Stimulated activated naive CD8-positive, alpha-beta T cell treated with anti-CD3 and anti-CD28 coated beads, Interleukin-15, Interleukin-2, amounts not matched to agents 100 ng/mL and 50 ng/mL, for 24 hours (primary cell): ENCODE results near the gene CCP110.

Source experiments
- H3K27ac Mint-ChIP-seq: one replicate; pipeline ENCODE4 v1.8.0; 2021; ENCODE audit warnings: mild to moderate bottlenecking, mixed read lengths
- H3K27me3 Mint-ChIP-seq: one replicate; pipeline ENCODE4 v1.8.0; 2021; ENCODE audit warnings: mixed read lengths
- H3K36me3 Mint-ChIP-seq: one replicate; pipeline ENCODE4 v1.8.0; 2021; ENCODE audit warnings: low read depth, mixed read lengths
- H3K4me1 Mint-ChIP-seq: one replicate; pipeline ENCODE4 v1.8.0; 2021; ENCODE audit warnings: low read depth, mixed read lengths
- H3K4me3 Mint-ChIP-seq: one replicate; pipeline ENCODE4 v1.8.0; 2021; ENCODE audit warnings: mild to moderate bottlenecking, mixed read lengths
- H3K9me3 Mint-ChIP-seq: one replicate; pipeline ENCODE4 v1.8.0; 2021; ENCODE audit warnings: mixed read lengths

CCP110 gene

GRCh38 chr16:19555186-19555937 lies 31.6 kb downstream of the CCP110 start, which contains the start of gene VPS35L:
Gene VPS35L (plus strand): TSS chr16:19555703. CDS start chr16:19555730, 27 bp downstream.
- Mint-ChIP-seq H3K27ac (peak within 1 kb of the TSS; percentile 93), H3K4me3 (peak within 1 kb of the TSS; percentile 81), H3K36me3 (peaks cover 18% of the 10 kb centered on the region), H3K9me3 (no peaks in the 10 kb centered on the region), H3K27me3 (no peaks in the 10 kb centered on the region), H3K4me1 (peaks cover 22% of the 10 kb centered on the region)

DNA sequence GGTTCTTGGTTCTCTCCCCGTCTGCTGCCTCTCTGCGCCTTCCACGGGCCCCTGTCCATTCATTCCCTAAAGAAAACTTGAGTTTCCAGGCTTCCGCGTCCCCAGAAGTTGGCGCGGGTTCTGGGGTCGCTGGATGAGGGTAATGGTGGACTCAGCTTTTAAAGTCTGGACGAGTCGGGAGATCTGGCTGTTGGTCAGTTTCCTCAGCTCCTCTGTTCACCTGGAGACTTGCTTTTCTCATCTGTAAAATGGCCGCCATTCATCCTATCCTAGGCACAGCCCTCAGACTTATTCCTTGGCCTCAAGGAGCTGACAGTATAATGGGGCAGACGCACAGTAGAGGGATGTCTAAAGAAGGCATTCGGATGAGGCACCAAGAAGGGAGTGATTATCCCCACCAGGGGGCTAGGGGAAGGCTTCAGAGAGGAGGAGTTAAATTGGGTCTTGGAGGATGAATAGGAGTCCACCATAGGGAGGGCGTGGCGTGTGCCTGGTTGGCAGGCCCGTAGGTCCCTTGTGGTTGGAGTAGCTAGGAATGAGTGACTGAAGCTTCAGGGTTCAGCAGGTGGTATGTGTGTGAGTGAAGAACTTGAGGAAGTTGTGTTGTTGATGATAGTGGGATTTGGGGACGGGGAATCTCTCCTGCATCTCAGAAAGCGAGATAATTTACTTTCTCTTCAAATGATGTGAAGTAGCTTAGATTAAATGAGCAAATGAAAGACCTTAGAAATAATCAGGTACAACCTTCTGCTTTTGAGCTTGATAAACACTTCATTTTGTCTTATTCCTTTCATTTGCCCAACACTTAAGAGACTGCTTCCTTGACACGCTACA lies 32.4 kb downstream of the CCP110 start:
- H3K4me1 Mint-ChIP-seq, result peaks cover 22% of the 10 kb centered on the region
- no peaks in the 10 kb centered on the region for H3K9me3 Mint-ChIP-seq
- no peaks in the 10 kb centered on the region for H3K27me3 Mint-ChIP-seq
- H3K27ac Mint-ChIP-seq, result peak overlapping the region; percentile 93
- peak overlapping the region; percentile 81 for H3K4me3 Mint-ChIP-seq
- peaks cover 12% of the 10 kb centered on the region for H3K36me3 Mint-ChIP-seq

GRCh38 chr16:19559242-19559910 lies 35.6 kb downstream of the CCP110 start:
- peaks cover 5% of the 10 kb centered on the region for H3K36me3 Mint-ChIP-seq
- H3K4me1 Mint-ChIP-seq, result peaks cover 13% of the 10 kb centered on the region
- H3K9me3 Mint-ChIP-seq, result no peaks in the 10 kb centered on the region
- H3K4me3 Mint-ChIP-seq, result no peak overlapping the region
- no peak overlapping the region for H3K27ac Mint-ChIP-seq
- no peaks in the 10 kb centered on the region for H3K27me3 Mint-ChIP-seq

DNA sequence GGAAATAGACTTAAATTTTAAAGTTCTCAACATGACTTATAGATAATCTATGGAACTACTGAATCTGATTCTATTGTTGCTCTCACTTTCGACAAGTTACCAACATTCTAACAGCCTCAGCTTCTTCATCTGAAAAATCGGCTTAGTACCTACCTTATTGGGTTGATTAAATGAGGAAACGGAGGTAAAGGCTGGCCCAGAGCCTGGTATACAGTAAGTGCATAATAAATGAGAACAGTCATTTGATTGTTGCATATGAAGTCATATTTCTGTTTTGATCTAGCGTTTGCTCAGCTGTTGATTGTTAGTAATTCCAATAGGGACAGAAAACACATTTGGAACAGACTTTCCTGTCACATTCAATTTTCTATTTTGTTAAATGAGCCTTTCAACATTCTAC lies 36.3 kb downstream of the CCP110 start:
- no peak overlapping the region for H3K27ac Mint-ChIP-seq
- H3K4me3 Mint-ChIP-seq, result no peak overlapping the region
- H3K9me3 Mint-ChIP-seq, result no peaks in the 10 kb centered on the region
- H3K4me1 Mint-ChIP-seq, result peaks cover 8% of the 10 kb centered on the region
- H3K36me3 Mint-ChIP-seq, result peaks cover 10% of the 10 kb centered on the region
- no peaks in the 10 kb centered on the region for H3K27me3 Mint-ChIP-seq

GRCh38 chr16:19563377-19563776 lies 39.6 kb downstream of the CCP110 start:
- no peaks in the 10 kb centered on the region for H3K27me3 Mint-ChIP-seq
- no peak overlapping the region for H3K27ac Mint-ChIP-seq
- no peaks in the 10 kb centered on the region for H3K9me3 Mint-ChIP-seq
- peaks cover 29% of the 10 kb centered on the region for H3K36me3 Mint-ChIP-seq
- H3K4me3 Mint-ChIP-seq, result no peak overlapping the region
- H3K4me1 Mint-ChIP-seq, result no peaks in the 10 kb centered on the region

DNA sequence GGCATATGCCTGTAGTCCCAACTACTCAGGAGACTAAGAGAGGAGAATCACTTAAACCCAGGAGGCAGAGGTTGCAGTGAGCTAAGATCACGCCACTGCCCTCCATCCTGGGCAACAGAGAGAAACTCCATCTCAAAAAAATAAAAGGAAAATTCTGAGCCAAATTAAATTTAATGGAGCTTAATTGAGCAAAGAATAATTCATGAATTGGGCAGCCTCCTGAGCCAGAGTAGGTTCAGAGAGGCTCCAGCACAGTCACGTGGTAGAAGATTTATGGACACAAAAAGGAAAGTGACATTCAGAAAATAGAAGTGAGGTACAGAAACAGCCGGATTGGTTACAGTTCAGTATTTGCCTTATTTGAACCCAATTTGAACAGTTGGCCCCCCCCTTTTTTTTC lies 42.6 kb downstream of the CCP110 start:
- Mint-ChIP-seq H3K27ac (no peak overlapping the region), H3K27me3 (no peaks in the 10 kb centered on the region), H3K4me3 (no peak overlapping the region), H3K36me3 (peaks cover 32% of the 10 kb centered on the region), H3K9me3 (no peaks in the 10 kb centered on the region), H3K4me1 (no peaks in the 10 kb centered on the region)

- Mint-ChIP-seq H3K9me3 (no peaks in the 10 kb centered on the region), H3K4me1 (no peaks in the 10 kb centered on the region), H3K27me3 (no peaks in the 10 kb centered on the region), H3K27ac (no peak overlapping the region), H3K36me3 (peaks cover 36% of the 10 kb centered on the region), H3K4me3 (no peak overlapping the region)
These were observed 43.8 kb downstream of the CCP110 start for GRCh38 chr16:19567560-19567959.

GRCh38 chr16:19573997-19574396 lies 50.3 kb downstream of the CCP110 start:
- H3K36me3 Mint-ChIP-seq, result peaks cover 52% of the 10 kb centered on the region
- no peaks in the 10 kb centered on the region for H3K4me1 Mint-ChIP-seq
- no peak overlapping the region for H3K4me3 Mint-ChIP-seq
- no peaks in the 10 kb centered on the region for H3K27me3 Mint-ChIP-seq
- no peak overlapping the region for H3K27ac Mint-ChIP-seq
- H3K9me3 Mint-ChIP-seq, result no peaks in the 10 kb centered on the region

GRCh38 chr16:19574615-19575014 lies 50.9 kb downstream of the CCP110 start:
- Mint-ChIP-seq H3K27me3 (no peaks in the 10 kb centered on the region), H3K9me3 (no peaks in the 10 kb centered on the region), H3K4me3 (no peak overlapping the region), H3K27ac (no peak overlapping the region), H3K4me1 (no peaks in the 10 kb centered on the region), H3K36me3 (peaks cover 53% of the 10 kb centered on the region)

GRCh38 chr16:19578378-19578971 lies 54.7 kb downstream of the CCP110 start:
- Mint-ChIP-seq H3K27me3 (no peaks in the 10 kb centered on the region), H3K4me3 (no peak overlapping the region), H3K4me1 (peaks cover under 1% of the 10 kb centered on the region), H3K9me3 (no peaks in the 10 kb centered on the region), H3K27ac (no peak overlapping the region), H3K36me3 (peaks cover 74% of the 10 kb centered on the region)

GRCh38 chr16:19582050-19582831 lies 58.5 kb downstream of the CCP110 start:
- no peaks in the 10 kb centered on the region for H3K9me3 Mint-ChIP-seq
- no peak overlapping the region for H3K4me3 Mint-ChIP-seq
- no peak overlapping the region for H3K27ac Mint-ChIP-seq
- no peaks in the 10 kb centered on the region for H3K27me3 Mint-ChIP-seq
- H3K4me1 Mint-ChIP-seq, result peaks cover 15% of the 10 kb centered on the region
- H3K36me3 Mint-ChIP-seq, result peaks cover 78% of the 10 kb centered on the region

DNA sequence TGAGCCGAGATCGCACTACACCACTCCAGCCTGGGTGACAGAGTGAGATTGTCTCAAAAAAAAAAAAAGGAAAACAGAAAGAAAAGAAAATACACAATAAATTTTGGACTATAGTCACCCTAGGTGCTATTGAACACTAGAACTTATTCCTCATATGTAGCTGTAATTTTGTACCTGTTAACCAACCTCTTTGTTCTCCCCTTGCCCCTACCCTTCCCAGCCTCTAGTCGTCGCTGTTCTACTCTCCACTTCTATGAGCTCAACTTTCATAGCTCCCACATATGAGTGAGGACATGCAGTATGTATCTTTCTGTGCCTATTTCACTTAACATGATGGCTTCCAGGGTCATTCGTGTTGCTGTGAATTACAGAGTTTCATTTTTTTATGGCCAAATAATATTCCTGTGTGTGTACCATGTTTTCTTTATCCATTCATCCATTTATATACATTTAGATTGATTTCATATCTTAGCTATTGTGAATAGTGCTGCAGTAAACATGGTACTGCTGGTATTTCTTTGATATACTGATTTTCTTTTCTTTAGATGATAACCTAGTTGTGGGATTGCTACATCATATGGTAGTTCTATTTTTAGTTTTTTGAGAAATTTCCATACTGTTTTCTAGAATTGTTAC lies 60.0 kb downstream of the CCP110 start:
- Mint-ChIP-seq H3K27me3 (no peaks in the 10 kb centered on the region), H3K27ac (peak overlapping the region; percentile 49), H3K9me3 (no peaks in the 10 kb centered on the region), H3K36me3 (peaks cover 68% of the 10 kb centered on the region), H3K4me1 (peaks cover 20% of the 10 kb centered on the region), H3K4me3 (no peak overlapping the region)

DNA sequence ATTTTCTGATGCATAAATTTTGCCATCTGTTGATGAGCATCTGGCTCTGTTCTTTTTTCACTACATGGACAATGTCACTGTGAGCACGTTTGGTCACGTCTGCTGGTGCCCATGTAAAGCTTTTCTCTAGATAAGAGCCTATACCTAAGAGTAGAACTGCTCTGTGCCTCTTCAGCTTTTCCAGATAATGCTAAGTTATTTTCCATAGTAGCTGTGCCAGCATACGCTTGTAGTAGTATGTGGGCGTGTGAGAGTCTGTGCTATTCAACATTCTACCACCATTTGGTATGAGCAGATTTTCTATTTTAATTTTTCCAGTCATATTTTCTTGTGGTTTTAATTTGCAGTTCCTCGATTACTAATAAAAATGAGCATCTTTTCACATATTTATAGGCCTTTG lies 64.9 kb downstream of the CCP110 start:
- peaks cover 26% of the 10 kb centered on the region for H3K4me1 Mint-ChIP-seq
- peaks cover 37% of the 10 kb centered on the region for H3K36me3 Mint-ChIP-seq
- H3K27ac Mint-ChIP-seq, result peak overlapping the region; percentile 90
- H3K9me3 Mint-ChIP-seq, result no peaks in the 10 kb centered on the region
- no peaks in the 10 kb centered on the region for H3K27me3 Mint-ChIP-seq
- peak overlapping the region; percentile 26 for H3K4me3 Mint-ChIP-seq

GRCh38 chr16:19589106-19589505 lies 65.4 kb downstream of the CCP110 start:
- Mint-ChIP-seq H3K27ac (peak overlapping the region; percentile 90), H3K4me1 (peaks cover 22% of the 10 kb centered on the region), H3K4me3 (peak overlapping the region; percentile 26), H3K27me3 (no peaks in the 10 kb centered on the region), H3K9me3 (no peaks in the 10 kb centered on the region), H3K36me3 (peaks cover 32% of the 10 kb centered on the region)
